Karpas-422 (cell line): ENCODE data around the gene DQX1. TPM values are rescaled to one million over a fixed set of nuclear protein-coding genes. Genes with fewer than 3 reads are reported as not detected.
"Not testable (repeated sequence)": the region's sequence is repeated elsewhere in the genome, so short reads cannot be mapped to it uniquely, and the experiment has no call there.

ENCODE experiments used
- DNase-seq: peaks from one replicate; pipeline ENCODE4 v3.0.0-alpha.2; 2015
- H2AFZ ChIP-seq: fragments of 200-600 bp; sonication (generic); 2 replicates; pipeline ENCODE4 v1.6.1; 2014; ENCODE audit warnings: antibody characterized with exemption, low read length, mixed read lengths
- H3K27ac ChIP-seq: fragments of 200-600 bp; sonication (generic); 2 replicates; pipeline ENCODE4 v1.5.1; 2014; ENCODE audit warnings: mild to moderate bottlenecking, low read length, moderate library complexity
- H3K27me3 ChIP-seq: fragments of 200-600 bp; sonication (generic); 2 replicates; pipeline ENCODE4 v1.6.1; 2014; ENCODE audit warnings: low read length, mixed read lengths
- H3K36me3 ChIP-seq: fragments of 200-600 bp; sonication (generic); 2 replicates; pipeline ENCODE4 v1.6.1; 2014; ENCODE audit warnings: low read length, mixed read lengths; ENCODE audit not compliant: insufficient read depth
- H3K4me1 ChIP-seq: fragments of 200-600 bp; sonication (generic); 2 replicates; pipeline ENCODE4 v1.6.1; 2014; ENCODE audit warnings: mild to moderate bottlenecking, low read length, mixed read lengths
- H3K4me2 ChIP-seq: fragments of 200-600 bp; sonication (generic); 2 replicates; pipeline ENCODE4 v1.6.1; 2014; ENCODE audit warnings: low read length, low read depth, mild to moderate bottlenecking; ENCODE audit not compliant: poor library complexity, severe bottlenecking
- H3K4me3 ChIP-seq: fragments of 200-600 bp; sonication (generic); 2 replicates; pipeline ENCODE4 v1.5.1; 2014; ENCODE audit warnings: mild to moderate bottlenecking, antibody characterized with exemption, low read length, mixed read lengths
- H3K79me2 ChIP-seq: fragments of 200-600 bp; sonication (generic); 2 replicates; pipeline ENCODE4 v1.6.1; 2014; ENCODE audit warnings: mild to moderate bottlenecking, low read length, mixed read lengths
- H3K9ac ChIP-seq: fragments of 200-600 bp; sonication (generic); 2 replicates; pipeline ENCODE4 v1.6.0; 2014; ENCODE audit warnings: low read length
- H3K9me2 ChIP-seq: fragments of 200-600 bp; sonication (generic), shearing (Covaris generic); replicated peaks from 2 replicates; pipeline ENCODE4 v1.6.0; 2014; ENCODE audit warnings: mild to moderate bottlenecking, low read length, moderate library complexity; ENCODE audit not compliant: insufficient read depth
- H3K9me3 ChIP-seq: fragments of 300-700, 200-600 bp; sonication (generic); 2 replicates; pipeline ENCODE4 v1.6.1; 2014; ENCODE audit warnings: low read length, mixed read lengths
- H4K20me1 ChIP-seq: fragments of 200-600 bp; sonication (generic); 2 replicates; pipeline ENCODE4 v1.6.1; 2014; ENCODE audit warnings: mild to moderate bottlenecking, antibody characterized with exemption, low read length, low read depth; ENCODE audit not compliant: insufficient read depth
- total RNA-seq: library from RNA; depleted of rRNA; stranded (reverse); fragments of >200 nt; shearing (Covaris generic); gene quantifications from 2 replicates; pipeline ENCODE4 v1.2.3, GENCODE V29; 2014; ENCODE audit warnings: low replicate concordance; rRNA removed

DQX1 gene
- total RNA-seq, 1 experiment from 2014 or later: 22.6 TPM

DNA sequence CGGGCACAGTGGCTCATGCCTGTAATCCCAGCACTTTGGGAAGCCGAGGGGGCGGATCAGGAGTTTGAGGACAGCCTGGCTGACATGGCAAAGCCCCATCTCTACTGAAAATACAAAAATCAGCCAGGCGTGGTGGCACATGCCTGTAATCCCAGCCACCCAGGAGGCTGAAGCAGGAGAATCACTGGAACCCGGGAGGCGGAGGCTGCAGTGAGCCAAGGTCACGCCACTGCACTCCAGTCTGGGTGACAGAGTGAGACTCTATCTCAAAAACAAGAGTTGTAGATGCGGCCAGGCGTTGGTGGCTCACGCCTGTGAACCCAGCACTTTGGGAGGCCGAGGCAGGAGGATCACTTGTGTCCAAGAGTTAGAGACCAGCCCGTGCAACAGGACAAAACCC is 55.3 kb downstream of the DQX1 start:
- not testable (repeated sequence) for H3K36me3 ChIP-seq, DNase-seq, H4K20me1 ChIP-seq, H3K27ac ChIP-seq, H3K27me3 ChIP-seq, H3K9me2 ChIP-seq, H3K9me3 ChIP-seq, H3K4me3 ChIP-seq, H2AFZ ChIP-seq
- H3K4me1 ChIP-seq: peaks cover 28% of the 10 kb centered on the region
- 0 out of 2 replicates have a peak overlapping the region, but pooled peaks have one; percentile 3 for H3K9ac ChIP-seq
- H3K79me2 ChIP-seq: peaks cover 15% of the 10 kb centered on the region
- H3K4me2 ChIP-seq: peak overlapping the region; percentile 92

Other genes with a start within 250 kb of the DQX1 start
- gene SLC4A5, start 182.8 kb downstream of the DQX1 start, total RNA-seq: 0.65 and 3.2 TPM in 2 replicates
- 95.0 and 96.4 TPM in 2 replicates for gene DCTN1, start 145.9 kb downstream of the DQX1 start, total RNA-seq
- gene C2orf81, start 104.6 kb downstream of the DQX1 start, total RNA-seq: 3.8 and 7.6 TPM in 2 replicates
- 130 and 239 TPM in 2 replicates for gene WDR54, start 104.5 kb downstream of the DQX1 start, total RNA-seq
- gene RTKN, start 84.3 kb downstream of the DQX1 start, total RNA-seq: 28.1 and 31.5 TPM in 2 replicates
- gene INO80B, start 71.1 kb downstream of the DQX1 start, total RNA-seq: 29.3 and 86.9 TPM in 2 replicates
- 124 and 149 TPM in 2 replicates for gene WBP1, start 67.8 kb downstream of the DQX1 start, total RNA-seq
- 69.1 and 95.6 TPM in 2 replicates for gene MOGS, start 60.8 kb downstream of the DQX1 start, total RNA-seq
- gene MRPL53, start 53.6 kb downstream of the DQX1 start, total RNA-seq: 91.4 and 144 TPM in 2 replicates
- gene CCDC142, start 43.2 kb downstream of the DQX1 start, total RNA-seq: 47.7 and 50.5 TPM in 2 replicates
- gene TTC31, start 43.1 kb downstream of the DQX1 start, total RNA-seq: 47.5 and 54.9 TPM in 2 replicates
- 7.2 and 15.8 TPM in 2 replicates for gene LBX2, start 26.6 kb downstream of the DQX1 start, total RNA-seq
- gene PCGF1, start 18.5 kb downstream of the DQX1 start, total RNA-seq: 44.8 and 58.3 TPM in 2 replicates
- 0.25 and 2.5 TPM in 2 replicates for gene TLX2, start 11.8 kb downstream of the DQX1 start, total RNA-seq
- 216 and 273 TPM in 2 replicates for gene AUP1, start 3.5 kb upstream of the DQX1 start, total RNA-seq
- 36.8 and 72.1 TPM in 2 replicates for gene HTRA2, start 3.7 kb upstream of the DQX1 start, total RNA-seq
- 0.15 and 1.3 TPM in 2 replicates for gene LOXL3, start 27.7 kb upstream of the DQX1 start, total RNA-seq
- 24.7 and 57.1 TPM in 2 replicates for gene DOK1, start 28.5 kb upstream of the DQX1 start, total RNA-seq
- gene M1AP, start 122.1 kb upstream of the DQX1 start, total RNA-seq: 0.11 TPM in 1 of 2 replicates, not detected in the other
- gene SEMA4F, start 128.0 kb upstream of the DQX1 start, total RNA-seq: 2.7 and 3.4 TPM in 2 replicates